Measurements from ENCODE around the gene HSPA12B.

Gene HSPA12B

GRCh38 chr20:3794701-3795420 lies 62.4 kb downstream of the HSPA12B start:
- H3K4me3 ChIP-seq (ENCODE audit: low read length), result peak overlapping the region; percentile 77
- no peak for DNase-seq (ENCODE audit: low read depth)
- no peak for TF ChIP-seq CTCF (conservative IDR thresholded peaks at IDR 0.05; ENCODE audit: low read depth, low read length)

DNA sequence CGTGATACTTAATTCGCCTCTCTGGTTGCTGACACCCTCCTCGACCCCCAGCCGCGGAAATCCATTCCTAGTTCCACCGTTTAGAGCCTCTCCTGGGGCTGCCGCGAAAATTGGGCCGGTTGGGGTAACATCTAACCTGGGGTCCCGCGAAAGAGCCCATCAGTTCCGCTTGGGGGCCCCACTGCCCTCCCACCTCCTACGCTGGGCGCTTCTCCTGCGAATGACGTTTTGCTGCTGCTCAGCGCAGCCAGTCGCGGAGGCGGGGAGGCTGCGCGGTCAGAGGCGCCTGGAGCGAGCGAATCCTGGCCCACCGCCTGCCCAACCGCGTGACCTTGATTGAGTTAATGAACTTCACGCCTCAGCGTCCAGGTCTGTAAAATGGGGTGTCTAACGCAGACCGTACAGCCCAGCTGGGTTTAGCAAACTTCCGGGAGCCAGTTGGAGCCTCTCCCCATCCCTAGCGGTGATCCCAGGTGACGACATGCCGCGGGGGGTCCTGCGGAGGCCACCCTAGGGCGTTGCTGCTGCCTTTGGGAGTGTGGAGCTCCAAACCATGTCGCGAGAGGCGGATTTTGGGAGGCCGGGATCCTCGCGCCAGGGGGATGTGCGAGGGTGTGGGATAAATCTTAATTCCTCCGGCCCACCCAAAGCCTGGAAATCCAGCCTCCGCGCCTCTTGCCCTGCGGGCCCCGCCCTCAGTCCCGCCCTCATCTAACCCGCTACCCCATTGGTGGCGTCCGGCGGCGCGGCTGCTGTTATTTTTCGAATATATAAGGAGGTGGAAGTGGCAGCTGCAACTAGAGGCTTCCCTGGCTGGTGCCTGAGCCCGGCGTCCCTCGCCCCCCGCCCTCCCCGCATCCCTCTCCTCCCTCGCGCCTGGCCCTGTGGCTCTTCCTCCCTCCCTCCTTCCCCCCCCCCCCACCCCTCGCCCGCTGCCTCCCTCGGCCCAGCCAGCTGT lies 63.3 kb downstream of the HSPA12B start, which contains the start of gene CDC25B:
TSS of gene CDC25B (plus strand) at position 800 of the 958 bp plus-strand sequence. CDS start 222 bp downstream, outside the sequence.
- TF ChIP-seq CTCF (conservative IDR thresholded peaks at IDR 0.05; ENCODE audit: low read depth, low read length), result peak; percentile 36
- peak within 1 kb of the TSS; percentile 77 for H3K4me3 ChIP-seq (ENCODE audit: low read length)
- peak; percentile 62 for DNase-seq (ENCODE audit: low read depth)

DNA sequence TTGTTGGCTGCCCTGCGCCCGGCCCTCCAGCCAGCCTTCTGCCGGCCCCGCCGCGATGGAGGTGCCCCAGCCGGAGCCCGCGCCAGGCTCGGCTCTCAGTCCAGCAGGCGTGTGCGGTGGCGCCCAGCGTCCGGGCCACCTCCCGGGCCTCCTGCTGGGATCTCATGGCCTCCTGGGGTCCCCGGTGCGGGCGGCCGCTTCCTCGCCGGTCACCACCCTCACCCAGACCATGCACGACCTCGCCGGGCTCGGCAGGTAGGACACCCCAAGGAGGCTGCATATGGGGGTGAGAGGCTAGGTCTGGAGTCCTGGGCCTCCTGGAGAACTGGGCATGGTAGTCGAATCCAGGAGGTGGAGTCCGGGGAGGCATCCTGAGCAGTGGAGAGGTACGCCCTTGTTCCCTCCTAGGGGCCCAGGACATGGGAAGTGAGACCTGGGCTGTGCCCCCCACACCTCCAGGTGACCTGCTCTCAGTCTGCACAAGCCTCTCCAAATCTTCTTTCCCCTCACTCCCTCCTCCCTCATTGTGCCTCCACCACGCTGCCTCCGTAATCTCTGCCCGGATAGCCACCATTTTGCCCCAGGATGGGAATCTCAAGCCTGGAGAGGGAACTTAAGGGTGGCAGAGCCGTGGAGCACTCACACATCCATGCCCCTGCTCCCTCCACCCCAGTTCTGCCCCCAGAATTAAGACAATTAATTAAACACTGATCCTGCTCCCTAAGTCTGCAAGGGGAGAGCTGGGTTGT lies 64.2 kb downstream of the HSPA12B start:
- no peak for DNase-seq (ENCODE audit: low read depth)
- TF ChIP-seq CTCF (conservative IDR thresholded peaks at IDR 0.05; ENCODE audit: low read depth, low read length), result no peak
- H3K4me3 ChIP-seq (ENCODE audit: low read length), result peak overlapping the region; percentile 77

DNA sequence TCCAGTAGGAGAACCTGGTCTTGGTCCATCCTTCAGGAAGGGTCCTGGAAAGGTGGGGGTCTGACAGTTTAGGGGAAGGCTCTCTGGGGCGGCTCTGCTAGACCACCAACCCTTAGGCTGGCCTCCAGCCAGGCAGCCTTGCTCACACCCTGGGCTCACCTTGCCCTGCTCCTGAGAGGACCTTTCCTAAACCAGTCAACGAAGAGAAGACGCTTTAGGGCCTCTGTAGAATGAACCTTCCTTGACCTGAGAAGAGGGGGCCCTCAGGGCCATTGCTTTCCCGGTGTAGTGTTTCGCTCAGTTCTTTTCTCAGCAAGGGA lies 64.7 kb downstream of the HSPA12B start:
- no peak for DNase-seq (ENCODE audit: low read depth)
- TF ChIP-seq CTCF (conservative IDR thresholded peaks at IDR 0.05; ENCODE audit: low read depth, low read length), result no peak
- H3K4me3 ChIP-seq (ENCODE audit: low read length), result peak overlapping the region; percentile 77

DNA sequence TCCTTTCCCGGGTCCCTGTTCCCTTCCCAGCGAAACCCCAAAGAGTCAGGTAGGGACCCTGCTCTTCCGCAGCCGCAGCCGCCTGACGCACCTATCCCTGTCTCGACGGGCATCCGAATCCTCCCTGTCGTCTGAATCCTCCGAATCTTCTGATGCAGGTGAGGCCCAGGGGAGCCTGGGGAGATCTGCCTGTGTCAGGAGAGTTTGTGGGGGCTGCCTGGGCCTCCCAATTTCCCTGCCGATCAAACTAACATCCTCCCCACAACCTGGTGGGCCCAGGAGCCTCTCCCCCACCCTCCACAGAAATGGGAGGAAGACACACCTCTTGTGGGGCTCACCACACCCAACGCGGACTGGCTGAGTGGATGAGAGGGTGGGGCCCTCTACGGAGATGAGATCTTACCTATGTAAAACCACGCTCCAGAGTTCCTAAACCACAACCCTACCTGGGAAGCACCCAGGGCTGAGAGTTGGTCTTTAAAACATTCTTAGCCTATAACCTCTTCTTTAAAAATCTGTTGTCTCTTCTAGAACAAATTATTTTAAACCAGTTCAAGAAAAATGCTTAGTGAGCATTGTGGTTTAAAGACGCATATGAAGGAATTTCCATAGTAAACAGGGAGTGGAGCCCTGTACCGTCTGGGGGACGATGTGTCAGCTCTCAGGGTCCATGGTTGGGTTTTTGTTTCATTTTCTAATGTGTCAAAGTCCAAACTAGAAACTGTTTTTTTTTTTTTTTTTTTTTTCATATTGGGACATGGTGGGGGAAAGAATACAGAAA lies 65.3 kb downstream of the HSPA12B start:
- DNase-seq (ENCODE audit: low read depth), result no peak
- TF ChIP-seq CTCF (conservative IDR thresholded peaks at IDR 0.05; ENCODE audit: low read depth, low read length), result no peak
- H3K4me3 ChIP-seq (ENCODE audit: low read length), result peak overlapping the region; percentile 77

DNA sequence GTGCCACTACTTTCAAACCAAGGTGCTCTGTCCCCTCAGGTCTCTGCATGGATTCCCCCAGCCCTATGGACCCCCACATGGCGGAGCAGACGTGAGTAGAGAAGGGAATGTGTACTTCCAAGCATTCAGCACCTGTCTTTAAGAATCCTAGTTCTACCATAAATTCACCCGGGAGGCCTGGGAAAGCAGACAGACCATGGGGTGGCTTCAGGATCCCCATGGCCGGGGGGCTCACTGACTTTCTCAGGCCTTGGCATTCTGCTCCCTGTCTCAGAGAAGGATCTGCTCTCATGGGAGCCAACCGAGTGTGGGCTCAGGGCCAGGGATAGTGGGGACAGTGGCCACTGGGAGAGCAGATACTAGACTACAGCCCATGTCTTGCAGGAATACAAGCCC lies 65.9 kb downstream of the HSPA12B start:
- DNase-seq (ENCODE audit: low read depth), result no peak
- no peak for TF ChIP-seq CTCF (conservative IDR thresholded peaks at IDR 0.05; ENCODE audit: low read depth, low read length)
- no peak overlapping the region for H3K4me3 ChIP-seq (ENCODE audit: low read length)

Measured in retinal pigment epithelial cell (primary cell).